ENCODE results near the gene ZFX.

ZFX gene

GRCh38 chrX:24113181-24113580 lies 36.3 kb upstream of the ZFX start:
- no peaks in the 10 kb centered on the region for H3K27me3 ChIP-seq (ENCODE audit: insufficient read depth, low read length, poor library complexity)
- no peak overlapping the region for H3K27ac ChIP-seq (ENCODE audit: low read length)
- H3K9me3 ChIP-seq (ENCODE audit: insufficient read depth, low read length, severe bottlenecking), result no peaks in the 10 kb centered on the region
- H3K4me3 ChIP-seq (ENCODE audit: low read depth in 1 of 2, low read length in 2 of 2), result no peak overlapping the region
- DNase-seq, result no peak
- TF ChIP-seq EZH2 (IDR thresholded peaks at IDR 0.05; ENCODE audit: borderline replicate concordance, low read depth, low read length, severe bottlenecking), result no peak
- TF ChIP-seq CTCF (IDR thresholded peaks at IDR 0.05; ENCODE audit: borderline replicate concordance, extremely low read depth, low read length, poor library complexity, severe bottlenecking), result no peak
- no peak overlapping the region for H2AFZ ChIP-seq (ENCODE audit: low read depth, low read length)
- H4K20me1 ChIP-seq (ENCODE audit: insufficient read depth, low read length), result no peaks in the 10 kb centered on the region
- H3K79me2 ChIP-seq (ENCODE audit: insufficient read depth, low read length), result no peaks in the 10 kb centered on the region
- H3K4me2 ChIP-seq (ENCODE audit: insufficient read depth, low read length), result no peak overlapping the region
- ATAC-seq (ENCODE audit: insufficient read depth, low read depth), result no peak
- no peaks in the 10 kb centered on the region for H3K36me3 ChIP-seq (ENCODE audit: insufficient read depth, low read length)
- H3K9ac ChIP-seq (ENCODE audit: low read depth, low read length), result no peak overlapping the region
- H3K4me1 ChIP-seq (ENCODE audit: insufficient read depth, low read length), result no peaks in the 10 kb centered on the region

- DNase-seq (no peak), ATAC-seq (ENCODE audit: insufficient read depth, low read depth) (no peak)
- Histone ChIP-seq H3K9me3 (ENCODE audit: insufficient read depth, low read length, severe bottlenecking) (no peaks in the 10 kb centered on the region), H3K27ac (ENCODE audit: low read length) (no peak overlapping the region), H3K4me1 (ENCODE audit: insufficient read depth, low read length) (no peaks in the 10 kb centered on the region), H3K4me3 (ENCODE audit: low read depth in 1 of 2, low read length in 2 of 2) (no peak overlapping the region), H3K9ac (ENCODE audit: low read depth, low read length) (no peak overlapping the region), H3K27me3 (ENCODE audit: insufficient read depth, low read length, poor library complexity) (no peaks in the 10 kb centered on the region), H3K4me2 (ENCODE audit: insufficient read depth, low read length) (no peak overlapping the region), H3K79me2 (ENCODE audit: insufficient read depth, low read length) (no peaks in the 10 kb centered on the region), H4K20me1 (ENCODE audit: insufficient read depth, low read length) (no peaks in the 10 kb centered on the region), H2AFZ (ENCODE audit: low read depth, low read length) (no peak overlapping the region), H3K36me3 (ENCODE audit: insufficient read depth, low read length) (no peaks in the 10 kb centered on the region)
- TF ChIP-seq CTCF (IDR thresholded peaks at IDR 0.05; ENCODE audit: borderline replicate concordance, extremely low read depth, low read length, poor library complexity, severe bottlenecking) (no peak), EZH2 (IDR thresholded peaks at IDR 0.05; ENCODE audit: borderline replicate concordance, low read depth, low read length, severe bottlenecking) (no peak)
These were observed 32.3 kb upstream of the ZFX start for GRCh38 chrX:24117258-24117657.

GRCh38 chrX:24124244-24124799 lies 25.2 kb upstream of the ZFX start:
- no peaks in the 10 kb centered on the region for H4K20me1 ChIP-seq (ENCODE audit: insufficient read depth, low read length)
- no peaks in the 10 kb centered on the region for H3K27me3 ChIP-seq (ENCODE audit: insufficient read depth, low read length, poor library complexity)
- H3K36me3 ChIP-seq (ENCODE audit: insufficient read depth, low read length), result no peaks in the 10 kb centered on the region
- TF ChIP-seq CTCF (IDR thresholded peaks at IDR 0.05; ENCODE audit: borderline replicate concordance, extremely low read depth, low read length, poor library complexity, severe bottlenecking) (no peak), EZH2 (IDR thresholded peaks at IDR 0.05; ENCODE audit: borderline replicate concordance, low read depth, low read length, severe bottlenecking) (no peak)
- no peak overlapping the region for H3K4me3 ChIP-seq (ENCODE audit: low read depth in 1 of 2, low read length in 2 of 2)
- DNase-seq (no peak), ATAC-seq (ENCODE audit: insufficient read depth, low read depth) (no peak)
- no peak overlapping the region for H3K4me2 ChIP-seq (ENCODE audit: insufficient read depth, low read length)
- H3K79me2 ChIP-seq (ENCODE audit: insufficient read depth, low read length), result no peaks in the 10 kb centered on the region
- H3K9me3 ChIP-seq (ENCODE audit: insufficient read depth, low read length, severe bottlenecking), result no peaks in the 10 kb centered on the region
- no peak overlapping the region for H3K27ac ChIP-seq (ENCODE audit: low read length)
- H3K4me1 ChIP-seq (ENCODE audit: insufficient read depth, low read length), result no peaks in the 10 kb centered on the region
- no peak overlapping the region for H3K9ac ChIP-seq (ENCODE audit: low read depth, low read length)
- H2AFZ ChIP-seq (ENCODE audit: low read depth, low read length), result no peak overlapping the region
